Activated CD8-positive, alpha-beta T cell treated with anti-CD3 and anti-CD28 coated beads for 36 hours (primary cell): Measurements from ENCODE around the gene CMTR2. TPM values are rescaled to one million over a fixed set of nuclear protein-coding genes. Genes with fewer than 3 reads are reported as not detected.

Experiments
- ATAC-seq: fragments of 200-7000 bp; cut with Tn5 transposase; one replicate; pipeline ENCODE4 v1.10.0; 2021; ENCODE audit warnings: mild to moderate bottlenecking, moderate library complexity
- CTCF ChIA-PET: fragments of 350-600 bp; sonication (Branson Sonifier 250); formaldehyde crosslinking; loops from one replicate; lab custom pipeline; 2021; ENCODE audit warnings: antibody characterized with exemption; lab: Charles Lee
- POLR2A ChIA-PET: fragments of 350-600 bp; sonication (Branson Sonifier 250); formaldehyde crosslinking; loops from one replicate; lab custom pipeline; 2021; ENCODE audit warnings: antibody characterized with exemption; lab: Charles Lee
- DNase-seq: peaks from one replicate; pipeline ENCODE4 v3.0.0-alpha.2; 2020
- H3K27ac Mint-ChIP-seq: one replicate; pipeline ENCODE4 v1.8.0; 2021; ENCODE audit warnings: mild to moderate bottlenecking, mixed read lengths
- H3K27me3 Mint-ChIP-seq: one replicate; pipeline ENCODE4 v1.8.0; 2021; ENCODE audit warnings: mixed read lengths
- H3K36me3 Mint-ChIP-seq: one replicate; pipeline ENCODE4 v1.8.0; 2021; ENCODE audit warnings: low read depth, mixed read lengths
- H3K4me1 Mint-ChIP-seq: one replicate; pipeline ENCODE4 v1.8.0; 2021; ENCODE audit warnings: low read depth, mixed read lengths
- H3K4me3 Mint-ChIP-seq: one replicate; pipeline ENCODE4 v1.8.0; 2021; ENCODE audit warnings: mild to moderate bottlenecking, moderate library complexity, mixed read lengths
- H3K9me3 Mint-ChIP-seq: one replicate; pipeline ENCODE4 v1.8.0; 2021; ENCODE audit warnings: mixed read lengths
- CTCF ChIP-seq: fragments of 200-600 bp; IDR thresholded peaks from one replicate; pipeline ENCODE4 v1.8.0; 2022; ENCODE audit warnings: antibody characterized with exemption, mild to moderate bottlenecking
- intact Hi-C: fragments of 100-400 bp; cut with micrococcal nuclease; formaldehyde crosslinking; loops from one replicate; pipeline ENCODE4 v1.10.0; 2022
- total RNA-seq, 2 experiments: library from RNA; stranded (reverse); gene quantifications; one replicate each; pipeline ENCODE4 v1.2.3, GENCODE V29; 2021

The CMTR2 gene
- total RNA-seq, 2 experiments from 2014 or later: 16.6 to 19.3 TPM

- no peak overlapping the region for H3K27ac Mint-ChIP-seq
- H3K4me1 Mint-ChIP-seq: no peaks in the 10 kb centered on the region
- ATAC-seq: no peak
- peak; percentile 25 for DNase-seq
- H3K36me3 Mint-ChIP-seq: no peaks in the 10 kb centered on the region
- intact Hi-C loops: no loop called here
- ChIA-PET POLR2A (no interaction called here), CTCF (interaction anchor here (0.6 to 3.9 kb wide), 32 partner anchors 9 to 299 kb away, joined by 3 to 24 read pairs (median 5); partner anchors contain the start of gene CALB2)
- H3K27me3 Mint-ChIP-seq: peaks cover 33% of the 10 kb centered on the region
- peaks cover 1% of the 10 kb centered on the region for H3K9me3 Mint-ChIP-seq
- H3K4me3 Mint-ChIP-seq: no peak overlapping the region
- TF ChIP-seq CTCF: peak; percentile 90
Measured at GRCh38 chr16:71311553-71312158, 22.5 kb upstream of the CMTR2 start.

- no peak for TF ChIP-seq CTCF
- ChIA-PET POLR2A (no interaction called here), CTCF (no interaction called here)
- Mint-ChIP-seq H3K27me3 (peaks cover 26% of the 10 kb centered on the region), H3K27ac (no peak overlapping the region), H3K4me1 (no peaks in the 10 kb centered on the region), H3K9me3 (peaks cover 5% of the 10 kb centered on the region), H3K36me3 (no peaks in the 10 kb centered on the region), H3K4me3 (no peak overlapping the region)
- ATAC-seq: no peak
- intact Hi-C loops: no loop called here
- no peak for DNase-seq
Measured at GRCh38 chr16:71303938-71304337, 14.7 kb upstream of the CMTR2 start.

GRCh38 chr16:71297341-71297634 lies 8.1 kb upstream of the CMTR2 start:
- Mint-ChIP-seq H3K27ac (no peak overlapping the region), H3K4me1 (no peaks in the 10 kb centered on the region), H3K4me3 (no peak overlapping the region), H3K9me3 (no peaks in the 10 kb centered on the region), H3K36me3 (no peaks in the 10 kb centered on the region), H3K27me3 (peaks cover 24% of the 10 kb centered on the region)
- POLR2A ChIA-PET: no interaction called here
- intact Hi-C loops: no loop called here
- DNase-seq (no peak), ATAC-seq (no peak)
- CTCF ChIA-PET: no interaction called here
- no peak for TF ChIP-seq CTCF

- H3K4me3 Mint-ChIP-seq: no peak overlapping the region
- TF ChIP-seq CTCF: no peak
- POLR2A ChIA-PET: no interaction called here
- H3K36me3 Mint-ChIP-seq: no peaks in the 10 kb centered on the region
- intact Hi-C loops: no loop called here
- no peak overlapping the region for H3K27ac Mint-ChIP-seq
- peaks cover 29% of the 10 kb centered on the region for H3K27me3 Mint-ChIP-seq
- H3K9me3 Mint-ChIP-seq: no peaks in the 10 kb centered on the region
- ATAC-seq: no peak
- H3K4me1 Mint-ChIP-seq: no peaks in the 10 kb centered on the region
- DNase-seq: no peak
- CTCF ChIA-PET: no interaction called here
Measured at GRCh38 chr16:71296584-71297340, 7.6 kb upstream of the CMTR2 start.

GRCh38 chr16:71295950-71296349 lies 6.7 kb upstream of the CMTR2 start:
- ChIA-PET CTCF (no interaction called here), POLR2A (no interaction called here)
- ATAC-seq: no peak
- Mint-ChIP-seq H3K9me3 (no peaks in the 10 kb centered on the region), H3K27ac (no peak overlapping the region), H3K4me1 (no peaks in the 10 kb centered on the region), H3K36me3 (no peaks in the 10 kb centered on the region), H3K27me3 (peaks cover 33% of the 10 kb centered on the region), H3K4me3 (no peak overlapping the region)
- intact Hi-C loops: no loop called here
- TF ChIP-seq CTCF: no peak
- no peak for DNase-seq
